GM19099 (cell line): Measurements from ENCODE around the gene MYORG.

ENCODE experiments used
- POLR2A ChIP-seq: IDR thresholded peaks from 3 replicates; pipeline ENCODE4 v1.6.1; 2011; ENCODE audit warnings: low read depth; ENCODE audit not compliant: insufficient read length; ENCODE audit errors: extremely low read depth

The MYORG gene

DNA sequence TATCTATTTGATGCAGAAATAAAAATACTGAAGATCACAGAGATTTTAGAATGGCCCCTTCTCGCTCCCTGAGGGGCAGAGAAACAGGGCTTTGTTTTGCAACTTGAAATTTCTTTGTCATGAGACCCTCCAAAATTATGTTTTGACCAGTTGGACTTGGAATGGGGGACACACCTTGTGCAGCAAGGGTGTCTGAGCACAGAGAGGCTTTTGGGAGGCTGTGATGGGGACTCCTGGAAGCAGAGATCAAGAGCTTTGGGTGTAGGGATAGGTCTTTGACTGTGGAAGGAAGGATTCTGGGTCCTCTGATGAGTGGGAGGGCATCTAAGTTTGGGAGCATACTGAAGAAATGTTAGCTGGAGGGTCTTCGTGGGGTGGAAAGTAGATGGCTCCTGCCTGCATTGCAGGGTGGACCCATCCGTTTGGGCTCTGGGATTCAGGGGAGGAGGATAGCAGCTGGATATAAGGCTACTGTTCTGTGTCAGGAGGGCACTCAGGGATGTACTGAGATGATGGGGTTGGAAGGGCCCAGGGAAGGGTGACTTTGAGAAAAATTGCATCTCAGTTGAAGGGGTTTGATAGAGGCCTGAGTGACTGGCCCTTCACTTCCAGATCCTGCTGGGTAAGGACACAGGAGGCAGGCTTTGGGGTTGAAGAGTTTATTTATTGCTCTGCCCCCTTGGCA is 1.8 kb upstream of the MYORG start:
- TF ChIP-seq POLR2A: no peak

GRCh38 chr9:34377404-34377746 is 677 bp upstream of the MYORG start:
- no peak for TF ChIP-seq POLR2A

DNA sequence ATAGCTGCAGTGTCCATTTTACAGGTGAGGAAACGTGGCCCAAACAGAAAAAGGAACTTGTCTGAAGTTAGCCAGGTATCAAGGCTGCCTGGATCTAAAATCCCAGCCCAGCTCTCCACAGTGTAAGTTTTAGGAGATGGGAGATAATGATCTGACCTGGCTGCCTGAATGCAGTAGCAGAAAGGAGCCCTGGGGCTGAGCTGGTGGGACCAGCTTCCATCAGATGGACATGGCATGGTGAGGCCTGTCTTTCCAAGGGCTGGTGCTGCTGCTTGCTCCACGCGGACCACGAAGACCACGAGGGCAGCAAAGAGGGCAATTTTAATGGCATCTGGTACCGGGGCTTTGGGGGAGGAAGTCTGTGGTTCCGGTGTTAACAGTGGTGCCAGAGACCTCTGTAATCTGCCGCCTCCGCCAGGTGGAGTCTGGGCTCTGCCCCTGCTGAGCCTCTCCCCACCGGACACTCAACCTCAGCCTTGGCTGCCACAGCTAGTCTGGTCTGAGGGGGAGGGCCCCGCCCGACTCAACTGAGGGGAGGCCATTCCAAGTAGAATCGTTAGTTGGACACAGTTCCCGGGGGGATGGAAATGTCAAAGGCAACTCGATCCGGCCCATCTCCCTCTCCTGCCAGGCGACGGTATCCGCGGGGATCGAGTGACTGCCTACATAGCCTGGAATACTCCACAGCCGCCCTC is 650 bp downstream of the MYORG start:
- TF ChIP-seq POLR2A: no peak

GRCh38 chr9:34374905-34375552 is 1.7 kb downstream of the MYORG start:
- no peak for TF ChIP-seq POLR2A

GRCh38 chr9:34374339-34374738 is 2.4 kb downstream of the MYORG start:
- TF ChIP-seq POLR2A: no peak

DNA sequence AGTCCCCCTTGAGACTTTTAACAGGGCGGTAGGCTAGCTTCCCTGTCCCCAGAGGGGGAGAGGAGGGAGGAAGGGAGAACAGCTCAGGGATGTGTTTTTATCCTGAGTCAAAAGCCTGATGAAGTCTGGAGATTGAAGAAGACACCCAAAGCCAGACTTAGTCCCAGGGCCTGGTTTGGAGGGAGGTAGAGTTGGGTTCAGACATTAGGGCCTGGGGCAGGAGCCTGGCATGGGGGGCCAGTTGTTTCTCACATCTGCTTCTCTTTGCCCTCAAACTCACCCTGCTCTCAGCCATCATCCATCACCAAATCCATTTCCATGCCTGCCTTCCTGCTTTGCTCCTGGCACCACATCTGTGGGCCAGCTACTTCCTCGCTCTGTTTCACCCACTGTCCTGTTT is 2.9 kb downstream of the MYORG start:
- no peak for TF ChIP-seq POLR2A

- TF ChIP-seq POLR2A: no peak
Measured at GRCh38 chr9:34372467-34373011, 4.2 kb downstream of the MYORG start.

DNA sequence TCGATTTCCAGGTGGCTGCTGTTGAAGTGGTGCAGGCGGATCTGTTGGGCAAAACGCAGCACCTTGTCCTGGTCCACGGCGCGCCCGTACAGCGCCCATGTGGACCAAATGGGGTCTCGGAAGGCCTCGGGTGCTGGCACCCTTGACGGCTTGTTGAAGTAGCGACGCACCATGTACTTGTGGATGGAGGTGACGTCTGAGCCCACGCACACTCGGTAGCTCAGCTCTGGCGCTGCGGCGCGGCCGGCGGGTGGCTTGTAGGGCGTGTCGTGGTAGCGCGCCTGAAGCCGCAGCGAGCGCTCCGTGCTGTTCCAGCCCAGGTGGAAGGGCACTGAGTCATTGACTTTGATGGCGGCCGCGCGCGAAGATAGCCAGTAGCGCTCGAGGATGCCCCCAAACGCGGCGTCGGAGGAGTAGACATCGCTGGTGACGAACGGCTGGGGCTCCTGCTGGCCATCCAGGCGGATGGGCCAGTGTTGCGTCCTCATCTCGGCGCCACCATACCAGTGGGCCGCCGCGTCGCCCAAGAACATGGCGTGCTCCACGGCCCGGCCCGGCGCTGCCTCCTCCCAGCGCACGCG is 4.7 kb downstream of the MYORG start:
- no peak for TF ChIP-seq POLR2A

DNA sequence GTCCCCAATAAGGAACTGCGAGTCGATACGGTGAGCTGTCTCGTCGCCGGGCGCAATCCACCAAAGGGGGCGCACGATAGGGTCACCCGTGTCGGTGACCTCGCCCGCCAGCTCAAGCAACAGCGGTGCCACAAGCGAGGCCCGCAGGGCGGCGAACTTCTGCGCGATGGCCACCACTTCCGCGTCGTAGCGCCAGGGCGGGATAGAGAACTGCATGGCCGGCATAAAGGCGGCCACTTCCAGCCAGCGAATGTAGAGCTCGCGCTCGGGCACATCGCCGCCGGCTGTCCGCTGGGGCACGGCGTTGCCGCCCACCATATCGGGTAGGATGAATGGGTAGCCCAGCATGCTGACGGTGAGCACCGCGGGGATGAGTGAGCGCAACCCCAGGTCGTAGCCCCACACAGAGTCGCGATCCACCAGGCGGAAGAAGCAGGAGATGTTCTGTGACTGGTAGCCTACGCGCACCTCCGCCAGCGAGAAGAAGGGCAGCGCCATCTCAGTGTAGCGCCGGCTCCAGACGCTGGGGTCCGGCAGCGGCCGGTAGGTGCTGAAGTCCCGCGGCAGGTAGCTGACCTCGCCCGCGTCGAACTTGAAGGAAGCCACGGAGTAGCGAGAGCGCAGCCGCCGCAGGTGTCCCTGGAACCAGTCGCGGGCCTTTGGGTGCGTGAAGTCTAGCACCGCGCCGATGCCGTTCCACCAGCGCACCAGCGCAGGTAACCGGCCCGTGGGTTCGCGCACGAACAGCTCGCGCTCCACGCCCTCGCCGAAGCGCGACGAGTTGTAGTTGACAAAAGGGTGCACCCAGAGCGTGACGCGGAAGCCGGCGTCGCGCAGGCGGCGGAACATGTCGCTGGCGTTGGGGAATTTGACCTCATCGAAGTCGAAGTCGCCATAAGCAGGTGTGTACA is 5.5 kb downstream of the MYORG start:
- TF ChIP-seq POLR2A: no peak

- no peak for TF ChIP-seq POLR2A
Measured at GRCh38 chr9:34370335-34370969, 6.2 kb downstream of the MYORG start.

DNA sequence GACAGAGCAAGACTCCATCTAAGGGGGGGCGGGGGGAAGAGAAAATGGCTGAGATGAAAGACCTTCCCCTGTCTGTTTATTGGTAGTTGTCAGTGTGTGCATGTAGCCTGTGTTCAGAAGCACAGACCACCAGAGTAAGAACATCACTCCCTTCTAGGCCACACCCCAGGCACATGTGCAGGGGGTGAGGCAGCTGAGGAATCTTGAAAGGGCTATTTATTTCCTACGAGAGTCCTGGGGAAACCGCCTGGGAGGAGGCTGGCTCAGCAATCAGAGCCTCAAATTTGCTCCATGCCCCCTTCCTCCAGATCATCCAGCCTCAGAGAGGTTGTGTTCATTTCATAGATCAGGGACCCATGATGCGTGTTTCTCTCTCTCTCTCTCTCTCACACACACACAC is 7.1 kb downstream of the MYORG start:
- no peak for TF ChIP-seq POLR2A

DNA sequence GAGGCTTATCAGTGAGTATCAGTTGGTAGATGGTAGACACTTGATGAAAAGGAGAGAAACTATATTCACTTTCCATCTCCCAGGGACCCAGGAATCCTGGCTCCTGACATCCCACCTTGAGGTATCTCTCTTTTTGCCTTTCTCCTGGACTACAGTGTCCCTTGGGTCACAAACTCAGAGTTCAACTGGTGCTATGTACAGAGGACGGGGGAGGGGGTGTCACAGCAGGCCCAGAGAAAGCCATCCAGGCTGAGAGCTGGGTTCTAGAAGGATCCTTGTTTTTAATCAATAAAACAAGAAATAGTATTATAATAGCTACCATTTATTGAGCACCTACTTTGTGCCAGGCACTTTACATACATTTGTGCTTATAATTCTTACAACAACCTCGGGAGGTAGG is 10.3 kb downstream of the MYORG start:
- no peak for TF ChIP-seq POLR2A

- TF ChIP-seq POLR2A: no peak
Measured at GRCh38 chr9:34365282-34365681, 11.4 kb downstream of the MYORG start.

GRCh38 chr9:34363619-34364351 is 12.9 kb downstream of the MYORG start:
- no peak for TF ChIP-seq POLR2A

- TF ChIP-seq POLR2A: no peak
Measured at GRCh38 chr9:34362614-34363214, 14.0 kb downstream of the MYORG start.
